Spleen (tissue), 11 donors: Measurements from ENCODE around the gene ST3GAL6. TPM values are rescaled to one million over a fixed set of nuclear protein-coding genes. Genes with fewer than 3 reads are reported as not detected.

Experiments
- DNase-seq: peaks from one replicate; pipeline ENCODE4 v3.0.0-alpha.2; 2020
- H3K27ac ChIP-seq, 8 donors: fragments of 200-600 bp; sonication (generic) in 7 of 8; 1 replicate in 4 of 8; 2 replicates in 4 of 8; pipeline versions ENCODE4 v1.5.0 to v1.8.0; 2016 to 2021; ENCODE audit warnings: inconsistent platforms in 4 of 8, mild to moderate bottlenecking in 4 of 8, moderate library complexity in 1 of 8
- H3K27me3 ChIP-seq, 7 donors: fragments of 200-600 bp; sonication (generic) in 6 of 7; replicated peaks in 1 of 7; 1 replicate in 4 of 7; 2 replicates in 3 of 7; pipeline versions ENCODE4 v1.5.0 to v1.8.0; 2016 to 2021; ENCODE audit warnings: inconsistent platforms in 3 of 7, mild to moderate bottlenecking in 1 of 7
- H3K36me3 ChIP-seq, 6 donors: fragments of 200-600 bp; sonication (generic) in 5 of 6; 1 replicate in 4 of 6; 2 replicates in 2 of 6; pipeline versions ENCODE4 v1.5.0 to v1.8.0; 2016 to 2021; ENCODE audit warnings: inconsistent platforms in 2 of 6
- H3K4me1 ChIP-seq, 6 donors: fragments of 200-600 bp; sonication (generic) in 5 of 6; 1 replicate in 3 of 6; 2 replicates in 3 of 6; pipeline versions ENCODE4 v1.5.0 to v1.8.0; 2016 to 2021; ENCODE audit warnings: inconsistent platforms in 3 of 6
- H3K4me3 ChIP-seq, 8 donors: fragments of 200-600 bp; sonication (generic) in 7 of 8; 1 replicate in 4 of 8; 2 replicates in 4 of 8; pipeline versions ENCODE4 v1.5.0 to v1.8.0; 2016 to 2021; ENCODE audit warnings: inconsistent platforms in 4 of 8, mild to moderate bottlenecking in 4 of 8, moderate library complexity in 2 of 8
- H3K9me3 ChIP-seq, 8 donors: fragments of 200-600 bp; sonication (generic) in 7 of 8; 1 replicate in 4 of 8; 2 replicates in 4 of 8; pipeline versions ENCODE4 v1.5.0 to v1.8.0; 2016 to 2021; ENCODE audit warnings: inconsistent platforms in 4 of 8
- POLR2A ChIP-seq, 3 donors: fragments of 450-650 bp; IDR thresholded peaks; one replicate each; pipeline ENCODE4 v1.5.1; 2017; ENCODE audit warnings: antibody characterized with exemption in 3 of 3, mild to moderate bottlenecking in 1 of 3
- POLR2AphosphoS5 ChIP-seq, 3 donors: sonication (generic); formaldehyde crosslinking; IDR thresholded peaks; one replicate each; pipeline ENCODE4 v1.5.1; 2017; ENCODE audit warnings: antibody characterized with exemption in 3 of 3
- WGBS, 5 donors: extraction: QIAGEN DNeasy Blood & Tissue Kit in 3 of 5; methylation state at CpG; one replicate each; pipeline versions ENCODE4 v1.1.5 to v1.1.7; 2013 to 2018; 5-methylcytosine and 5-hydroxymethylcytosine counted together
- intact Hi-C: fragments of 100-400 bp; cut with DNase I; formaldehyde crosslinking; loops from one replicate; pipeline ENCODE4 v1.15.0; 2023; ENCODE audit warnings: low total_unique reads
- polyA plus RNA-seq, 3 donors: library from polyadenylated mRNA; stranded (reverse); fragments of 200-250 nt; gene quantifications; one replicate each; pipeline ENCODE4 v1.2.1, GENCODE V29; 2013
- total RNA-seq, 7 donors: library from RNA; depleted of rRNA in 3 of 7; stranded (reverse); fragments of >200 nt in 3 of 7; fragmentation: NEBNext Ultra II Directional in 4 of 7; extraction: Animal tissue kit (Norgen Biotek cat#: 25700) in 4 of 7; gene quantifications; one replicate each; pipeline versions ENCODE4 v1.1.0 to v1.2.1, GENCODE V29; 2016 to 2021
- TF ChIP-seq, protein P1 (sequence below), 11 experiments: fragments of 200-600 bp in 7 of 11; fragments of 450-650 bp in 4 of 11; sonication (generic) in 4 of 11; IDR thresholded peaks in 8 of 11; conservative IDR thresholded peaks in 3 of 11; 1 replicate in 7 of 11; 2 replicates in 4 of 11; pipeline versions ENCODE4 v1.4.0 to v1.8.0; 2016 to 2021; ENCODE audit warnings: antibody characterized with exemption in 11 of 11, inconsistent platforms in 4 of 11, mild to moderate bottlenecking in 1 of 11
- donor health status: healthy with polysubstance abuse.
- donor health status: DM: no; HTN: no; CAD: no; lungs with moderate emphysema.
- donor health status: DM: no; HTN: no; CAD: no.
- donor health status: Bipolar disorder and iron deficiency.
- donor health status: healthy.
- donor health status: DM: no; HTN: no; CAD: no.
- donor health status: DM: yes; HTN: yes; CAD: no.

Gene ST3GAL6
- total and polyA plus RNA-seq, 10 donors = 2.5 to 16.8 (median 9.4) TPM

DNA sequence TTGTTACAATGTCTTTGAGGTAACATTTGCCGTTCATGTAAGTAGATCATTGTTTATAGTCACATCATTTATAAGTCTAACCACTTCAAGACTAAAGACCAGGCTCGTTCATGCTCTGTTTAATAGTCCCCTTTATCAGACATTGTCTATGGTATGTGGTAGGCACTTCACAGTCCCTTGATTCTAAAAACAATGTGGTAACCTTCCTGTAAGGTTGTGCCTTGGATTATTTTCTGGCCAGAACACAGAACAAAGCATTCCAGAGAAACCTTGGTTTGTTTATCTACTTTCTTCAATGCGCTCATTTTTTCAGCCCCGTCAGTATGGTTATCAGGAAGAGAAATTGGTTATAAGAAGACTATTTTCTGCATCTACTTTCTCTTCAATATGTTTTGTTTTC, 16.3 kb upstream of the ST3GAL6 start:
- Histone ChIP-seq H3K36me3 (no peaks in the 10 kb centered on the region), H3K9me3 (no peaks in the 10 kb centered on the region), H3K4me3 (no peak overlapping the region), H3K4me1 (no peaks in the 10 kb centered on the region), H3K27ac (no peak overlapping the region), H3K27me3 (peaks cover 0 to 14% (median 0%) of the 10 kb centered on the region in 7 donors)
- no peak for DNase-seq
- intact Hi-C loops = no loop called here
- WGBS, 5 donors = 73 to 88% (median 87%) methylated on average over 4 of the region's 4 CpGs
- TF ChIP-seq, protein P1, sequence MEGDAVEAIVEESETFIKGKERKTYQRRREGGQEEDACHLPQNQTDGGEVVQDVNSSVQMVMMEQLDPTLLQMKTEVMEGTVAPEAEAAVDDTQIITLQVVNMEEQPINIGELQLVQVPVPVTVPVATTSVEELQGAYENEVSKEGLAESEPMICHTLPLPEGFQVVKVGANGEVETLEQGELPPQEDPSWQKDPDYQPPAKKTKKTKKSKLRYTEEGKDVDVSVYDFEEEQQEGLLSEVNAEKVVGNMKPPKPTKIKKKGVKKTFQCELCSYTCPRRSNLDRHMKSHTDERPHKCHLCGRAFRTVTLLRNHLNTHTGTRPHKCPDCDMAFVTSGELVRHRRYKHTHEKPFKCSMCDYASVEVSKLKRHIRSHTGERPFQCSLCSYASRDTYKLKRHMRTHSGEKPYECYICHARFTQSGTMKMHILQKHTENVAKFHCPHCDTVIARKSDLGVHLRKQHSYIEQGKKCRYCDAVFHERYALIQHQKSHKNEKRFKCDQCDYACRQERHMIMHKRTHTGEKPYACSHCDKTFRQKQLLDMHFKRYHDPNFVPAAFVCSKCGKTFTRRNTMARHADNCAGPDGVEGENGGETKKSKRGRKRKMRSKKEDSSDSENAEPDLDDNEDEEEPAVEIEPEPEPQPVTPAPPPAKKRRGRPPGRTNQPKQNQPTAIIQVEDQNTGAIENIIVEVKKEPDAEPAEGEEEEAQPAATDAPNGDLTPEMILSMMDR (IDR thresholded peaks at IDR 0.05 in 8 of 11, conservative IDR thresholded peaks at IDR 0.05 in 3 of 11) = no peak
- TF ChIP-seq POLR2AphosphoS5 (IDR thresholded peaks at IDR 0.05) (no peak), POLR2A (IDR thresholded peaks at IDR 0.05) (no peak)

DNA sequence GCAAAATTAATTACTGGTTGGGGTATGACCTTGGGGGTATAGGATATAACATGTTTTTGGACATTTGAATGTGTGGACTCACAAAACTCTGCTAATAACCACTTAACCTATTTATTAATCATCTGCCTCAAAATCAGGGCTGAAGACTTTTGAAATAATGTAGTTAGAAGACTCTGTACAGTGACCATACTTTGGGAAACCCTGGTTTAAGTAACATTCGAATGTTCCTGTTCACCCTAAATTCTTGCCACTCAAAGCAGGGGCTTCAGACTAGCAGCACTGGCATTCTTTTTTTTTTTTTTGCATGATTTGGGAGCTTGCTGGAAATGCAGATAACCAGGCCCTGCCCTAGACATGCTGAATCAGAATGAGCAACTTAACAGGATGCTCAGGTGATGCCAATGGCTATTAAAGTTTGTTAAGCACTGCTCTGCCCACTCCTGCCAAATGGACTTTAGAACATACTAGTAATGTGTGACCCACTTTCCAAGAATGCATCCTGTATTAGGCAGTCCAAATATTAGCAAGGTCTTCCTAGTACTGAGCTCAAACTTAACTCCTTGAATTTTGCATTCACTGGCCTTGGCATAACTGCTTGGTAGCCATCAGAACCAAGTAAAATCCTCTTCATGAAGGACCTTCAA, 12.7 kb upstream of the ST3GAL6 start:
- Histone ChIP-seq H3K4me1 (no peaks in the 10 kb centered on the region), H3K27ac (no peak overlapping the region), H3K36me3 (no peaks in the 10 kb centered on the region), H3K4me3 (no peak overlapping the region), H3K9me3 (no peaks in the 10 kb centered on the region), H3K27me3 (peaks cover 0 to 6% (median 0%) of the 10 kb centered on the region in 7 donors)
- DNase-seq = no peak
- intact Hi-C loops = no loop called here
- WGBS, 5 donors = 73 to 96% (median 89%) methylated on average over 1 of the region's 1 CpG
- TF ChIP-seq, protein P1 (IDR thresholded peaks at IDR 0.05 in 8 of 11, conservative IDR thresholded peaks at IDR 0.05 in 3 of 11) = no peak
- TF ChIP-seq POLR2AphosphoS5 (IDR thresholded peaks at IDR 0.05) (no peak), POLR2A (IDR thresholded peaks at IDR 0.05) (no peak)

DNA sequence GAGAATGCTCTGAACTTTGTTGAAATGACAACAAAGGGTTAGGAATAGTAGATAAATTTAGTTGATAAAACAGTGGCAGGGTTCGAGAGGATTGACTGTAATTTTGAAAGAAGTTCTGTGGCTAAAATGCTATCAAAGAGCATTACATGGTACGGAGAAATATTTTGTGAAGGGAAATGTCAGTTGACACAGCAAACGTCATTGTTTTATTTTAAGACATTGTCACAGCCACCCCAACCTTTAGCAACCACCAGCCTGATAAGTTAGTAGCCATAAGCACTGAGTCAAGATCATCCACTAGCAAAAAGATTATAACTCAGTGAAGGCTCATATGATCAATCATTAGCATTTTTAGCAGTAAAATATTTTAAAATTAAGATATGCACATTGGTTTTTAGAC, 8.7 kb upstream of the ST3GAL6 start:
- intact Hi-C loops = no loop called here
- no peak for DNase-seq
- Histone ChIP-seq H3K36me3 (no peaks in the 10 kb centered on the region), H3K27ac (no peak overlapping the region), H3K9me3 (no peaks in the 10 kb centered on the region), H3K4me1 (no peaks in the 10 kb centered on the region), H3K27me3 (peaks cover 0 to 5% (median 0%) of the 10 kb centered on the region in 7 donors), H3K4me3 (no peak overlapping the region)
- 53 to 65% (median 55%) methylated on average over 3 of the region's 3 CpGs for WGBS, 5 donors
- TF ChIP-seq POLR2A (IDR thresholded peaks at IDR 0.05) (no peak), POLR2AphosphoS5 (IDR thresholded peaks at IDR 0.05) (no peak)
- TF ChIP-seq, protein P1 (IDR thresholded peaks at IDR 0.05 in 8 of 11, conservative IDR thresholded peaks at IDR 0.05 in 3 of 11) = no peak

DNA sequence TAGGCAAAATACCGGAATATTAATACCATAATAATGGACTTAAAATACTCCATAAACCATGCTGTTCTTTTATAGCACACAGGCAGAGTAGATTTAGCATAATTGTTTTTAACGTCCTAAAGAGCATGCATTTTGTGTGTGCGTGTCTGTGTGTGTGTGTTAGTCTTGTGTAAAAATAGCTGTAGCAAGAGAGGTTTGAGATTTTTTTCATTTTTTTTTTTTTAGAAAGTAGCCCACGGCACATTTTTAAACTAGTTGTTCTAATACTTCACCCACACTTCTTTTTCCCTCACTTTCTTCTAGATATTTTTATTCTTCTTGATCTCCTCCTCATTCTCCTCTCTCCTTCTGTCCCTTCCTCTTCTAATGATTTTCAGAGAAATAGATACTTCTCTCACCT, 7.5 kb upstream of the ST3GAL6 start:
- 74 to 82% (median 80%) methylated on average over 4 of the region's 4 CpGs for WGBS, 5 donors
- H3K27ac ChIP-seq = no peak overlapping the region
- no peak for DNase-seq
- H3K9me3 ChIP-seq = no peaks in the 10 kb centered on the region
- TF ChIP-seq POLR2AphosphoS5 (IDR thresholded peaks at IDR 0.05) (no peak), POLR2A (IDR thresholded peaks at IDR 0.05) (no peak)
- TF ChIP-seq, protein P1 (IDR thresholded peaks at IDR 0.05 in 8 of 11, conservative IDR thresholded peaks at IDR 0.05 in 3 of 11) = no peak
- H3K27me3 ChIP-seq = peaks cover 0 to 5% (median 0%) of the 10 kb centered on the region in 7 donors
- no peaks in the 10 kb centered on the region for H3K36me3 ChIP-seq
- H3K4me3 ChIP-seq = no peak overlapping the region
- intact Hi-C loops = no loop called here
- peaks cover 0 to 3% (median 0%) of the 10 kb centered on the region in 6 donors for H3K4me1 ChIP-seq
